Bronchial epithelial cell (primary cell): ENCODE measurements around the gene BSG. TPM values are rescaled to one million over a fixed set of nuclear protein-coding genes. Genes with fewer than 3 reads are reported as not detected.

Experiments
- DNase-seq: peaks from one replicate; pipeline ENCODE4 v3.0.0-alpha.2; 2010; ENCODE audit warnings: low read depth
- FAIRE-seq: peaks from 2 replicates; lab custom pipeline; 2011; peaks lifted over from hg19 to GRCh38; lab: Jason Lieb, UNC
- H3K27me3 ChIP-seq: 2 replicates; pipeline ENCODE4 v1.5.1; 2011; ENCODE audit warnings: low read length; ENCODE audit not compliant: control insufficient read depth, insufficient read depth
- H3K36me3 ChIP-seq: 2 replicates; pipeline ENCODE4 v1.5.1; 2011; ENCODE audit warnings: low read length; ENCODE audit not compliant: control insufficient read depth, insufficient read depth
- H3K4me3 ChIP-seq: 2 replicates; pipeline ENCODE4 v1.5.1; 2011; ENCODE audit warnings: mild to moderate bottlenecking, low read depth, low read length, control low read depth
- CTCF ChIP-seq: IDR thresholded peaks from 2 replicates; pipeline ENCODE4 v1.5.1; 2011; ENCODE audit warnings: mild to moderate bottlenecking, moderate library complexity, low read length, control low read depth, inconsistent platforms; ENCODE audit not compliant: insufficient read depth, severe bottlenecking
- total RNA-seq: library from RNA; depleted of rRNA; stranded (reverse); fragments of >200 nt; gene quantifications from 2 replicates; pipeline ENCODE4 v1.2.1, GENCODE V29; 2014

BSG gene
- total RNA-seq, 1 donor from 2014 or later: 369 TPM

- H3K4me3 ChIP-seq: no peak within 1 kb of the TSS
- no peak for FAIRE-seq
Observed at GRCh38 chr19:543910-544608, 28.3 kb upstream of the BSG start, which contains the start of gene GZMM. Gene GZMM, plus strand, starts transcription at chr19:544053. Its CDS starts 19 bp downstream, at chr19:544072.

DNA sequence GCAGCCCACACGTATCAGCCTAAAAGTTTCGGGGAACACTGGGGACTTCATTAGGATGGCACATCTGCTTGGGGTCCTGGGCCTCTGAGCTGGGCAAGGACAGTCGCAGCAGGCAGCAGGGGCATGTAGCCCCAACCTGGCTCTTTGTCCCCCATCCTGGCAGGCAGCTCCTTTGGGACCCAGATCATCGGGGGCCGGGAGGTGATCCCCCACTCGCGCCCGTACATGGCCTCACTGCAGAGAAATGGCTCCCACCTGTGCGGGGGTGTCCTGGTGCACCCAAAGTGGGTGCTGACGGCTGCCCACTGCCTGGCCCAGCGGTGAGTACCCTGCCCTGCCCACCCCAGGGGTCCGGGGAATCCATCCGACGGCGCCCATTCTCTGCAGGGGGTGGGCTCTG is 25.3 kb upstream of the BSG start:
- H3K27me3 ChIP-seq: no peaks in the 10 kb centered on the region
- FAIRE-seq (no peak), DNase-seq (no peak)
- no peak for TF ChIP-seq CTCF
- no peaks in the 10 kb centered on the region for H3K36me3 ChIP-seq
- H3K4me3 ChIP-seq: no peak overlapping the region

More at GRCh38 chr19:543910-544608, 28.3 kb upstream of the BSG start, which contains the start of gene GZMM:
- no peaks in the 10 kb centered on the region for H3K27me3 ChIP-seq
- H3K36me3 ChIP-seq: peaks cover 7% of the 10 kb centered on the region
- DNase-seq: no peak
- no peak for TF ChIP-seq CTCF

DNA sequence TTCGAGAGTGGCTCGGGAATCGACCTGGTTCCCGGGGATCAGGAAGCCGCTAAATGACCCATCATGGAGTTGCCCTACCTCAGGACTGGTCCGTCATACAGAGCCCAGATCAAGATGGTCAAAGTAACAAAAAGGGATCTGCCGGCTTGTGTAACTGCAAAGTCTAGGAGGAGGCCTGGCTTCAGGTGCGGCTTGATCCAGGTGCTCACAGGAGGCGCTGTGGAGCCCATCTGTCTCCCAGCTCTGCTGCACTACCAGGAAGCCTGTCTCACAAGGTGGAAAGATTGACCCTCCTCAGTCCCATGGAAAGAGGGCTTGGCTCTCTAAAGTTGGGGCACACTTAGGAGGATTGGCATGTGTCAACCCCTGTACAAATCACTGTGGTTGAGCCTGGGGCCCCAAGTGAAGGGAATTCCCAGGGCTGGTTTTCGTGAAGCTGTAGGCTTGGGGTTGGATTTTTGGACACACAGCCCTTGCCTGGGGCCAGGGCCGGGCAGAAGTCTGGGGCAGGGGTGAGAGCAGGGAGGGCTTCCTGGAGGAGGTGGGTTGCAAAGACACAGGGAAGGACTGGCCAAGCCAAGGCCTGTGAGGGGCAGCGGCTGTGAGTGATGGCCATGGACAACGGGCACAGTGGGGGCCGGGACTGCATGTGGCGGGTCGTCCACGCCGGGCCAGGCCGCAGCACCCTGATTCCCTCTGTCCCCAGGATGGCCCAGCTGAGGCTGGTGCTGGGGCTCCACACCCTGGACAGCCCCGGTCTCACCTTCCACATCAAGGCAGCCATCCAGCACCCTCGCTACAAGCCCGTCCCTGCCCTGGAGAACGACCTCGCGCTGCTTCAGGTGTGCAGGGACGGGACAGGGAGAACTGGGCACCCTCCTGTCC is 24.3 kb upstream of the BSG start:
- Histone ChIP-seq H3K27me3 (no peaks in the 10 kb centered on the region), H3K4me3 (no peak overlapping the region), H3K36me3 (no peaks in the 10 kb centered on the region)
- DNase-seq (no peak), FAIRE-seq (no peak)
- no peak for TF ChIP-seq CTCF

GRCh38 chr19:548886-549830 is 23.2 kb upstream of the BSG start:
- FAIRE-seq: no peak
- no peak for TF ChIP-seq CTCF
- DNase-seq: no peak
- Histone ChIP-seq H3K4me3 (no peak overlapping the region), H3K27me3 (no peaks in the 10 kb centered on the region), H3K36me3 (no peaks in the 10 kb centered on the region)

DNA sequence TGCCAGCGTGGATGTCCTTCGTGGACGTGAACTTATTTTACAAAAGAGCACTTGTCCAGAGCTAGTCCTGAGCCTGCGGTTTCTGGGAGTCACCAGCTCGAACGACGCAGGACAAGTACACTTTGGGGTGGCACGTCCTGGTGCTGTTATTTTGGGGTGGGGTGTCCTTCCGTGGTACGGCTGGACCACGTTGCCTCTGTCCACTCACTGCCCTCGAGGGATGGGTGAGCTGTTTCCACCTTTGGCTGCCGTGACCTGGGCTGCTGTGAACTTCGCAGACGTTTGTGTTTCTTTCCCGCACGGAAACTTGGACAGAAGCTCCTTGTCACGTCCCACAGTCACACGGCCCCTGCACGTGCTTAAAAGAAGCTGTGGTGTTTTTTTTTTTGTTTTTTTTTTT is 17.6 kb upstream of the BSG start:
- H3K27me3 ChIP-seq: no peaks in the 10 kb centered on the region
- no peak overlapping the region for H3K4me3 ChIP-seq
- DNase-seq (no peak), FAIRE-seq (no peak)
- no peak for TF ChIP-seq CTCF
- H3K36me3 ChIP-seq: no peaks in the 10 kb centered on the region
